Caco-2 (cell line): ENCODE results near the gene ZNF184. TPM values are rescaled to one million over a fixed set of nuclear protein-coding genes. Genes with fewer than 3 reads are reported as not detected.

Experiments
- BruUV-seq: library from RNA; stranded (reverse); fragments of 400-500 nt; replicated peaks from 2 replicates; lab custom pipeline; 2021; lab: Mats Ljungman, UMichigan
- CTCF ChIA-PET: fragments of 300-600 bp; sonication (Branson Sonifier 250); formaldehyde crosslinking; loops from one replicate; lab custom pipeline; 2022; ENCODE audit warnings: antibody characterized with exemption; lab: Charles Lee
- POLR2A ChIA-PET: fragments of 300-600 bp; sonication (Branson Sonifier 250); formaldehyde crosslinking; loops from one replicate; lab custom pipeline; 2022; ENCODE audit warnings: antibody characterized with exemption; lab: Charles Lee
- DNase-seq, 2 experiments: peaks; one replicate each; pipeline versions ENCODE4 v3.0.0 to v3.0.0-alpha.2; 2020 to 2022
- H3K27me3 ChIP-seq: replicated peaks from 2 replicates; pipeline ENCODE4 v1.6.0; 2011; ENCODE audit warnings: low read length; ENCODE audit not compliant: control insufficient read depth, insufficient read depth
- H3K36me3 ChIP-seq: 2 replicates; pipeline ENCODE4 v1.5.1; 2011; ENCODE audit warnings: low read length; ENCODE audit not compliant: control insufficient read depth, insufficient read depth
- H3K4me1 ChIP-seq: fragments of 250-450 bp; sonication (Bioruptor Pico); 2 replicates; pipeline ENCODE4 v1.5.1; 2020; ENCODE audit warnings: mild to moderate bottlenecking
- H3K4me3 ChIP-seq: 2 replicates; pipeline ENCODE4 v1.5.1; 2011; ENCODE audit warnings: low read depth, mild to moderate bottlenecking, control low read depth, low read length
- H3K9me3 ChIP-seq: fragments of 250-450 bp; sonication (Bioruptor Pico); 2 replicates; pipeline ENCODE4 v1.5.1; 2020; ENCODE audit warnings: mild to moderate bottlenecking, moderate library complexity
- H3K27ac Mint-ChIP-seq: one replicate; pipeline ENCODE4 v1.8.0; 2022; ENCODE audit warnings: mixed read lengths; ENCODE audit not compliant: unreplicated experiment
- H3K27me3 Mint-ChIP-seq: one replicate; pipeline ENCODE4 v1.8.0; 2022; ENCODE audit warnings: mixed read lengths; ENCODE audit not compliant: insufficient read depth, unreplicated experiment
- H3K36me3 Mint-ChIP-seq: one replicate; pipeline ENCODE4 v1.8.0; 2022; ENCODE audit warnings: mild to moderate bottlenecking, mixed read lengths; ENCODE audit not compliant: insufficient read depth, unreplicated experiment
- H3K4me1 Mint-ChIP-seq: one replicate; pipeline ENCODE4 v1.8.0; 2022; ENCODE audit warnings: low read depth, mixed read lengths; ENCODE audit not compliant: unreplicated experiment
- H3K4me3 Mint-ChIP-seq: one replicate; pipeline ENCODE4 v1.8.0; 2022; ENCODE audit warnings: mild to moderate bottlenecking, moderate library complexity, mixed read lengths; ENCODE audit not compliant: unreplicated experiment
- H3K9me3 Mint-ChIP-seq: one replicate; pipeline ENCODE4 v1.8.0; 2022; ENCODE audit warnings: mixed read lengths; ENCODE audit not compliant: unreplicated experiment
- CTCF ChIP-seq, 2 experiments: fragments of 200-600 bp in 1 of 2; IDR thresholded peaks; 1 replicate in 1 of 2; 2 replicates in 1 of 2; pipeline versions ENCODE4 v1.5.1 to v1.8.0; 2011 to 2022; ENCODE audit warnings: antibody characterized with exemption in 1 of 2, control low read depth in 1 of 2, inconsistent platforms in 1 of 2, low read depth in 1 of 2, low read length in 1 of 2, mild to moderate bottlenecking in 1 of 2, moderate library complexity in 1 of 2; ENCODE audit not compliant: insufficient read depth in 1 of 2, severe bottlenecking in 1 of 2, unreplicated experiment in 1 of 2
- intact Hi-C: fragments of 100-400 bp; cut with micrococcal nuclease; formaldehyde crosslinking; loops from one replicate; pipeline ENCODE4 v1.10.0; 2022; ENCODE audit not compliant: unreplicated experiment
- total RNA-seq: library from RNA; stranded (reverse); gene quantifications from 2 replicates; pipeline ENCODE4 v1.2.3, GENCODE V29; 2022

Gene ZNF184
- total RNA-seq, 1 experiment from 2014 or later = 3.9 TPM

- Mint-ChIP-seq H3K27ac (no peak overlapping the region), H3K36me3 (no peaks in the 10 kb centered on the region), H3K4me1 (no peaks in the 10 kb centered on the region), H3K4me3 (no peak overlapping the region), H3K9me3 (peaks cover 14% of the 10 kb centered on the region), H3K27me3 (no peaks in the 10 kb centered on the region)
- H3K4me3 ChIP-seq = no peak overlapping the region
- ChIA-PET CTCF (no interaction called here), POLR2A (no interaction called here)
- TF ChIP-seq CTCF (IDR thresholded peaks at IDR 0.05; ENCODE audit: insufficient read depth in 1 of 2, low read depth in 1 of 2, low read length in 1 of 2, severe bottlenecking in 1 of 2, unreplicated experiment in 1 of 2) = no peak
- no peaks in the 10 kb centered on the region for H3K27me3 ChIP-seq
- no peaks in the 10 kb centered on the region for H3K36me3 ChIP-seq
- intact Hi-C loops = no loop called here
- no peaks in the 10 kb centered on the region for H3K9me3 ChIP-seq
- BruUV-seq = no TSS peak
- no peak for DNase-seq
- no peaks in the 10 kb centered on the region for H3K4me1 ChIP-seq
Observed at GRCh38 chr6:27419363-27419762, 53.5 kb downstream of the ZNF184 start.

- Mint-ChIP-seq H3K9me3 (peaks cover 21% of the 10 kb centered on the region), H3K27ac (no peak overlapping the region), H3K36me3 (no peaks in the 10 kb centered on the region), H3K4me1 (no peaks in the 10 kb centered on the region), H3K4me3 (no peak overlapping the region), H3K27me3 (no peaks in the 10 kb centered on the region)
- no peak for DNase-seq
- no peak for TF ChIP-seq CTCF (IDR thresholded peaks at IDR 0.05; ENCODE audit: insufficient read depth in 1 of 2, low read depth in 1 of 2, low read length in 1 of 2, severe bottlenecking in 1 of 2, unreplicated experiment in 1 of 2)
- Histone ChIP-seq H3K9me3 (no peaks in the 10 kb centered on the region), H3K4me1 (no peaks in the 10 kb centered on the region), H3K4me3 (no peak overlapping the region), H3K27me3 (no peaks in the 10 kb centered on the region), H3K36me3 (no peaks in the 10 kb centered on the region)
- intact Hi-C loops = no loop called here
- no TSS peak for BruUV-seq
- CTCF ChIA-PET = no interaction called here
- POLR2A ChIA-PET = no interaction called here
Observed at GRCh38 chr6:27415898-27416297, 57.0 kb downstream of the ZNF184 start.

DNA sequence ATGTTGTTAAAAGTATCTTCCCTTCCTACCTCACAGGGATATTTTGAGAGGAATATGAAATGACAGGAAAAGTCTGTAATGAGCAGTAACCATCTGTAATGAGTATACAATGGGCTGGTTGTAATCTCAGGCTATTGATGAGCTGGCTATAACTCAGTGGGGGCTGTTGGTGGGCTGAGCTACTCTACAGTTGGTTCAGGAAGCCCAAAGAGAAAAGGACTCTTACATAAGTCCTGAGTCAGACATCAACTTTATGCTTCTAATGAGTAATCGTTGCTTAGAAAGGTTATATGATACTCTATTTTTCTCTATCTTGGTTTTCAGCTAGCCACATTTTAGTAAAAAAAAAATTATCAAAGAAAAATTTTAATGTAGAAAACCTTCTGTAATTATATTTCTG, 57.9 kb downstream of the ZNF184 start:
- no peak for TF ChIP-seq CTCF (IDR thresholded peaks at IDR 0.05; ENCODE audit: insufficient read depth in 1 of 2, low read depth in 1 of 2, low read length in 1 of 2, severe bottlenecking in 1 of 2, unreplicated experiment in 1 of 2)
- peaks cover 21% of the 10 kb centered on the region for H3K9me3 Mint-ChIP-seq
- CTCF ChIA-PET = no interaction called here

More for the DNA sequence above, 57.9 kb downstream of the ZNF184 start:
- Histone ChIP-seq H3K27me3 (no peaks in the 10 kb centered on the region), H3K9me3 (no peaks in the 10 kb centered on the region), H3K4me1 (no peaks in the 10 kb centered on the region), H3K4me3 (no peak overlapping the region), H3K36me3 (no peaks in the 10 kb centered on the region)
- H3K4me1 Mint-ChIP-seq = no peaks in the 10 kb centered on the region
- BruUV-seq = no TSS peak
- intact Hi-C loops = no loop called here
- no peak overlapping the region for H3K27ac Mint-ChIP-seq
- H3K4me3 Mint-ChIP-seq = no peak overlapping the region
- H3K36me3 Mint-ChIP-seq = no peaks in the 10 kb centered on the region
- no peaks in the 10 kb centered on the region for H3K27me3 Mint-ChIP-seq
- POLR2A ChIA-PET = no interaction called here
- DNase-seq = no peak
